Left lung (tissue), 10 donors: ENCODE data around the gene HPGD. TPM values are rescaled to one million over a fixed set of nuclear protein-coding genes. Genes with fewer than 3 reads are reported as not detected.

ENCODE experiments used
- ATAC-seq: fragments of 200-7000 bp; cut with Tn5 transposase; one replicate; pipeline ENCODE4 v1.9.1; 2020; ENCODE audit warnings: moderate library complexity
- DNase-seq, 4 donors: peaks; one replicate each; pipeline ENCODE4 v3.0.0-alpha.2; 2013 to 2020
- H3K27ac ChIP-seq, 2 donors: fragments of 200-600 bp; sonication (generic) in 1 of 2; one replicate each; pipeline versions ENCODE4 v1.5.0 to v1.8.0; 2020 to 2021
- H3K27me3 ChIP-seq, 2 donors: fragments of 200-600 bp; sonication (generic) in 1 of 2; one replicate each; pipeline versions ENCODE4 v1.5.0 to v1.8.0; 2020 to 2021
- H3K36me3 ChIP-seq, 2 donors: fragments of 200-600 bp; sonication (generic) in 1 of 2; one replicate each; pipeline versions ENCODE4 v1.5.0 to v1.8.0; 2020 to 2021
- H3K4me1 ChIP-seq, 2 donors: fragments of 200-600 bp; one replicate each; pipeline ENCODE4 v1.8.0; 2021
- H3K4me3 ChIP-seq, 2 donors: fragments of 200-600 bp; sonication (generic) in 1 of 2; one replicate each; pipeline versions ENCODE4 v1.5.0 to v1.8.0; 2020 to 2021; ENCODE audit warnings: mild to moderate bottlenecking in 1 of 2
- H3K9me3 ChIP-seq, 2 donors: fragments of 200-600 bp; sonication (generic) in 1 of 2; one replicate each; pipeline versions ENCODE4 v1.5.0 to v1.8.0; 2020 to 2021
- intact Hi-C, 2 donors: fragments of 100-400 bp; cut with DNase I; formaldehyde crosslinking; loops; one replicate each; pipeline versions ENCODE4 v1.11.2 to v1.14.2; 2022
- polyA plus RNA-seq, 6 donors: library from polyadenylated mRNA; unstranded; fragments of 120-200 nt; gene quantifications; one replicate each; pipeline ENCODE4 v1.2.1, GENCODE V29; 2013; ENCODE audit not compliant: insufficient read length in 6 of 6
- total RNA-seq, 2 donors: library from RNA; stranded (reverse); fragmentation: NEBNext Ultra II Directional; extraction: Animal tissue kit (Norgen Biotek cat#: 25700); gene quantifications; one replicate each; pipeline ENCODE4 v1.2.1, GENCODE V29; 2021
- TF ChIP-seq, protein P1 (sequence below), 2 donors: fragments of 200-600 bp; sonication (generic) in 1 of 2; IDR thresholded peaks; one replicate each; pipeline versions ENCODE4 v1.5.0 to v1.8.0; 2021; ENCODE audit warnings: antibody characterized with exemption in 2 of 2
- donor health status: DM: no; HTN: yes; CAD: no.
- donor health status: DM: no; HTN: no; CAD: no.

HPGD gene
- total and polyA plus RNA-seq, 8 donors = 45.4 to 169 (median 124) TPM

DNA sequence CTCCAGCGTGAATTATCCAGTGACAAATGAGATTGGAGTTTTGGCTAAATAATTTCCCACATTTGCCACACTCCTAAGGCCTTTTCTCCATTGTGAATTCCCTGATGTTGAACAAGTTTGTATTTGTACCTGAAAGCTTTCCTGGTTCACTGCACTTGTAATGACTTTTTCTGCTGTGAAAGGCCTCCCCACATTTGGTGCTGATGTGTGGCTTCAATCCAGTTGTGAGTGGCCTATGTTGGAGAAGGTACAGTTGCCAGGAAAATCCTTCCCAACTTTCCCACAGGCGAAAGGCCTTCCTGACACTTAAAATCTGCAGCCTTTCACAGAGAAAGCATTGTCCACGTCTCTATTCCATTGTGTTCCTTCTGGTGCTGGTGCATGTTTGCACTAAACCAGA is 17.3 kb upstream of the HPGD start:
- intact Hi-C loops = no loop called here
- ATAC-seq = no peak
- H3K4me3 ChIP-seq = no peak overlapping the region
- no peak overlapping the region for H3K27ac ChIP-seq
- H3K27me3 ChIP-seq = no peaks in the 10 kb centered on the region
- DNase-seq = no peak
- no peaks in the 10 kb centered on the region for H3K9me3 ChIP-seq
- TF ChIP-seq, protein P1, sequence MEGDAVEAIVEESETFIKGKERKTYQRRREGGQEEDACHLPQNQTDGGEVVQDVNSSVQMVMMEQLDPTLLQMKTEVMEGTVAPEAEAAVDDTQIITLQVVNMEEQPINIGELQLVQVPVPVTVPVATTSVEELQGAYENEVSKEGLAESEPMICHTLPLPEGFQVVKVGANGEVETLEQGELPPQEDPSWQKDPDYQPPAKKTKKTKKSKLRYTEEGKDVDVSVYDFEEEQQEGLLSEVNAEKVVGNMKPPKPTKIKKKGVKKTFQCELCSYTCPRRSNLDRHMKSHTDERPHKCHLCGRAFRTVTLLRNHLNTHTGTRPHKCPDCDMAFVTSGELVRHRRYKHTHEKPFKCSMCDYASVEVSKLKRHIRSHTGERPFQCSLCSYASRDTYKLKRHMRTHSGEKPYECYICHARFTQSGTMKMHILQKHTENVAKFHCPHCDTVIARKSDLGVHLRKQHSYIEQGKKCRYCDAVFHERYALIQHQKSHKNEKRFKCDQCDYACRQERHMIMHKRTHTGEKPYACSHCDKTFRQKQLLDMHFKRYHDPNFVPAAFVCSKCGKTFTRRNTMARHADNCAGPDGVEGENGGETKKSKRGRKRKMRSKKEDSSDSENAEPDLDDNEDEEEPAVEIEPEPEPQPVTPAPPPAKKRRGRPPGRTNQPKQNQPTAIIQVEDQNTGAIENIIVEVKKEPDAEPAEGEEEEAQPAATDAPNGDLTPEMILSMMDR (IDR thresholded peaks at IDR 0.05) = no peak
- H3K4me1 ChIP-seq = no peaks in the 10 kb centered on the region
- H3K36me3 ChIP-seq = no peaks in the 10 kb centered on the region

DNA sequence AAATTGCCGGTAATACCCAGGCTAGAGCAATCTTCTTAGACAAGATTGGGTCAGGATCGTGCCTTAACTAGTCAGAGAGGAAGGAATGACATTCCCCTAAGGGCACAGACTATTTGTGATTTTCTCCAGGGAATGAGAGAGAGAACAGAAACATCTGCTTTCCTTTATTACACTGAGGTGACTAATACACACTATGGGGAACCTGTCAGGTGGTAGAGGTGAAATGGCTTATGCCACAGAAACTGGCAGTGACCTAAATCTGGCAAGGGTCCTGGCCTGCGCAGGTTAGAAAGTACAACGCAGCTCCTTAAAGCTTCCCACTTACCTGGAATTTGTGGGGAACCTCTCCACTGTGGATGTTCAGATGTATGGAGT is 16.6 kb upstream of the HPGD start:
- DNase-seq (no peak), ATAC-seq (no peak)
- TF ChIP-seq, protein P1 (IDR thresholded peaks at IDR 0.05) = no peak
- Histone ChIP-seq H3K4me3 (no peak overlapping the region), H3K4me1 (no peaks in the 10 kb centered on the region), H3K27ac (no peak overlapping the region), H3K27me3 (no peaks in the 10 kb centered on the region), H3K9me3 (no peaks in the 10 kb centered on the region), H3K36me3 (no peaks in the 10 kb centered on the region)
- intact Hi-C loops = no loop called here

GRCh38 chr4:174538123-174538875 is 16.0 kb upstream of the HPGD start:
- Histone ChIP-seq H3K27ac (no peak overlapping the region), H3K36me3 (no peaks in the 10 kb centered on the region), H3K4me3 (no peak overlapping the region), H3K27me3 (no peaks in the 10 kb centered on the region), H3K4me1 (no peaks in the 10 kb centered on the region), H3K9me3 (no peaks in the 10 kb centered on the region)
- intact Hi-C loops = no loop called here
- ATAC-seq = no peak
- TF ChIP-seq, protein P1 (IDR thresholded peaks at IDR 0.05) = no peak
- DNase-seq = no peak

GRCh38 chr4:174537634-174538033 is 15.3 kb upstream of the HPGD start:
- no peak for ATAC-seq
- Histone ChIP-seq H3K4me3 (no peak overlapping the region), H3K9me3 (no peaks in the 10 kb centered on the region), H3K4me1 (no peaks in the 10 kb centered on the region), H3K27ac (no peak overlapping the region), H3K27me3 (no peaks in the 10 kb centered on the region), H3K36me3 (no peaks in the 10 kb centered on the region)
- TF ChIP-seq, protein P1 (IDR thresholded peaks at IDR 0.05) = no peak
- DNase-seq = no peak
- intact Hi-C loops = no loop called here

GRCh38 chr4:174534461-174534860 is 12.2 kb upstream of the HPGD start:
- no peak overlapping the region for H3K4me3 ChIP-seq
- no peaks in the 10 kb centered on the region for H3K4me1 ChIP-seq
- intact Hi-C loops = no loop called here
- no peaks in the 10 kb centered on the region for H3K9me3 ChIP-seq
- no peak overlapping the region for H3K27ac ChIP-seq
- DNase-seq (no peak), ATAC-seq (no peak)
- TF ChIP-seq, protein P1 (IDR thresholded peaks at IDR 0.05) = no peak
- no peaks in the 10 kb centered on the region for H3K27me3 ChIP-seq
- no peaks in the 10 kb centered on the region for H3K36me3 ChIP-seq
